ENCODE measurements around the gene PDLIM5. TPM values are rescaled to one million over a fixed set of nuclear protein-coding genes. Genes with fewer than 3 reads are reported as not detected.
A peak's percentile ranks its signal among the peaks of the same experiment; 100 is the strongest.
"Not testable (repeated sequence)": the region's sequence is repeated elsewhere in the genome, so short reads cannot be mapped to it uniquely, and the experiment has no call there.

The PDLIM5 gene
- total RNA-seq, 2 donors from 2014 or later = 626 to 644 TPM

DNA sequence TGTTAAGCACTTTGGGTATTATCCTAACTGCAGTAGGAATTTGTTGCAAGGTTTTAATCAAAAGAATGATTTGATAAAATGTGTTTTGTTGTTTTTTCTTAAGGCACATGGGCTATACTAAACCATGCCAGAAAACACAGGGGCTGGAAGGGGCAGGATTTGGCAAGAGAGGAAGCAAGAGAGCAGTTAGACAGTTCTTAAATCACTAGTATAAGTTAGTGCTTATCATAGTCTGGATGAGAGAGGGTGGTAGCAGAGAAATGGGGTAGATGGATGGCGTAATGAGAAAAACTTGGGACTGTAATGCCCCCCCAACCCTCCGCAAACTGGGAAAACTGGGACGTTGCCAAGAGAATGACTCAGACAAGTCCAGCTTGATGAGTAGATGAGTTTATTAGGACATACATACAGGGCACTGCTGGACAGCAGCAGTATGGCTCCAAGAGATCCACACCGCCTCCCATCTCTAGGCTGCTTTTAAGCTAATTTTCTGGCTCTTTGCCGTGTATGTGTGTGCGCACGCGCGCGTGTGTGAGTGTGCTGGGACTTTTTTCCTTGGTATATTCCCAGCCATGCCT is 151.5 kb downstream of the PDLIM5 start:
- intact Hi-C loops (cut with DNase I) = no loop called here
- DNase-seq (peak; percentile 59), ATAC-seq (peak; percentile 58 to 75)

DNA sequence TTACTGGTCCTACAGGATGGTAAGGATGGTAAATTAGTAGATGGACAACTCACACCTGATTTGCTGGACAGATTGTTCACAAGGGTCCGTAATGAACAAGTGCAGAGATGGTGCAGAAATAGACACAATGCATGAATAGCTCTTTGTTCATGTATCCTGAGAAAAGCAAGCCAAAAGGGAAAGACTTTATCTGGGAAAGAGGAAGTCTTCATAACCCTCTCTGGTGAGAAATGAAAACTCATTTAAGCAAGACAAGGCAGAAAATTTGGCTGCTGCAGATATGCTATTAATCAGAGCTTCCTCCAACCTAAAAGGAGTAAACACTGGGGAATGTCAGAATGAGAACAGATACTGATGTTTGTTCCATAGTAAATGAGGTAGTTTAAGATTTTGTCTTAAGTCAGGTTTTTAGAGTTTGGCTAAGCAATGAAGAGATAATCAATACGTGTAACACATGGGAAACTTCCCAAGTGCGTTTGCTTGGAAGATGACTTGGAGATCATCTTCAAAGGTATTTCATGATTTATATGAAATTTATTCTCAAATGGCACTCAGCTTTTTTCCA is 153.6 kb downstream of the PDLIM5 start:
- intact Hi-C loops (cut with DNase I) = no loop called here
- ATAC-seq (peak in 1 of 2 donors; percentile 23), DNase-seq (no peak)

DNA sequence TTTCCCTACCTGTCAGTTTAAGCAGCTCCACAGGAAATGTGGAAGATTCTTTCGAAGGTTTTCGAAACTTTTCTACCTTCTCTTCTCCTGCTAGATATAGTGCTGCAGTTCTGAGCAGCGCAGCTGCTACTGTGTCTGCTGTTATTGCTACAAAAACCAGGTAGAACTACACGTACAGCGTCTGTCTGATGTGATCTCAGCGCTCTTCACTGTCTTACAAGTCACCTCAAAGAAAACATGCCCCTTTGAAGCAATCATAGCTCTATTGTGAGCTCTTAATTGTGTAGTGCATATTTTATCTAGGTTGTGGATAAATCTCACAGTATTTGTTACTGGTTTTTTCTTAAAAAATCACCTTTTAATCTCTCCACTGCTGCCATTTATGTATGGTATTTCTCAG is 158.4 kb downstream of the PDLIM5 start:
- intact Hi-C loops (cut with DNase I) = loop anchor here in 1 of 2 donors (10.0 kb wide), 1 partner anchor 515 kb away; no protein-coding TSS in a partner anchor
- ATAC-seq (no peak), DNase-seq (no peak)

DNA sequence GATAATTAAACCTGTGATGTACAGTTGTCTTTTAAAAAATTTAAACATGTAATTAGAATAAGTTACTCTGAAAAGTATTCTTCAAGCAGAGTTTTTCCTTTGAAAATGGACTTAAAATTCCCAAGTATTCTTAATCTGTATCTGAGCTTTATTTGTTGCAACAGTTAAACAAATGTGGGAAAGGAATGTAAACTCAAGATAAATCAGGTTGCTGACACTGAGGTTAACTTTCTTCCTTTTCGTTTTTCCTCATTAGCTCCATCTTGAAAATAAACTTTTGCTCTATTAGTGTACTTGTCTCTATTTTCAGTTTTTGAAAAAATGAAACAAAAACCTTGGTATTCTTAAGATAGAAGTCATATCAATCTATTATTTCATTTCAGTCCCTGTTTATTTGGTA is 161.5 kb downstream of the PDLIM5 start:
- ATAC-seq (no peak), DNase-seq (no peak)
- intact Hi-C loops (cut with DNase I) = loop anchor here in 1 of 2 donors (10.0 kb wide), 1 partner anchor 512 kb away; no protein-coding TSS in a partner anchor

DNA sequence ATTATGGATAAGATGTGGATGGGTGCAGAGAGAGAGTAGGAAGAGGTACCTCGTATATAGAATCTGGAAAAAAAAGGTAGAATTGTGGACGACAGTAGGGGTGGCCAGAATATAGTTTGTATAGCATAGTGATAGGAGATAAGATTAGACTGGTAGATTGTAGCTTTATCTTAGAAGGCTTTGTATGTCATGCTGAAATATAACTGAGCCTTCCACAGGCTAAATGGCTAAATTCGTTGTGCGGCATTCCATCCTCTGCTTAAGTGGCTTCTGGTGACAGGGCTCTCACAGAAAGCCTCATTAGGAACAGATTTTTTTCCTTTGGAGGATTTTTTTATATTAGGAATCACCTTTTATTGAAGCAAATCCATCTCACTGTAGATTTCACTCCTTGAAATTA is 163.7 kb downstream of the PDLIM5 start:
- no peak for ATAC-seq
- no peak for DNase-seq
- intact Hi-C loops (cut with DNase I) = loop anchor here in 1 of 2 donors (10.0 kb wide), 1 partner anchor 509 kb away; no protein-coding TSS in a partner anchor

DNA sequence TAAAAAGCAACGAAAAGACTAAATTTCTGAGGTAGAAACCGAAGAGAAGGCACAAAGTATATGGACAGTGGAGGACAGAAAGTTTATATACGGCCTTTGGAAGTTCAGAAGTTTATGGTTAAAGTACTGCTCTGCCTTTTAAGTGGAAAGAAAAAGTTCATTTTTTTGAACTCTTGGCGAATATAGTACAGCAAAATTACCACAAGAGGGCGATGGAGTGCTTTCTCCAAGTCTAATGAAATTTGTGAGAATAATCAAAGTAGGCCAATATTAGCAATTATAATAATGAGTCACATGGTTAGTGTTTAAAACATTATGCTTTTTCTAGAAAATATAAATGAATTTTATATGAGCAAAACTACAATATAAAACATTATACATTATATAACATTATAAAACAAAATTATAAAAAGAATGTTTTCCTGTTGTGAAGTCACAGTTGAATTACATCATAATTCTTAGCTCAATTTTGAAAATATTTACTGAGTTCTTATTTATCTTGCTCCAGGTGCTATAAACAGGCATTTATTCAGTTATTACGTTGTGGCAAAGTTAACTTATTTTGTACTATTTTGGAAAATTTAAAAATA is 169.8 kb downstream of the PDLIM5 start:
- DNase-seq (no peak), ATAC-seq (no peak)
- intact Hi-C loops (cut with DNase I) = no loop called here

DNA sequence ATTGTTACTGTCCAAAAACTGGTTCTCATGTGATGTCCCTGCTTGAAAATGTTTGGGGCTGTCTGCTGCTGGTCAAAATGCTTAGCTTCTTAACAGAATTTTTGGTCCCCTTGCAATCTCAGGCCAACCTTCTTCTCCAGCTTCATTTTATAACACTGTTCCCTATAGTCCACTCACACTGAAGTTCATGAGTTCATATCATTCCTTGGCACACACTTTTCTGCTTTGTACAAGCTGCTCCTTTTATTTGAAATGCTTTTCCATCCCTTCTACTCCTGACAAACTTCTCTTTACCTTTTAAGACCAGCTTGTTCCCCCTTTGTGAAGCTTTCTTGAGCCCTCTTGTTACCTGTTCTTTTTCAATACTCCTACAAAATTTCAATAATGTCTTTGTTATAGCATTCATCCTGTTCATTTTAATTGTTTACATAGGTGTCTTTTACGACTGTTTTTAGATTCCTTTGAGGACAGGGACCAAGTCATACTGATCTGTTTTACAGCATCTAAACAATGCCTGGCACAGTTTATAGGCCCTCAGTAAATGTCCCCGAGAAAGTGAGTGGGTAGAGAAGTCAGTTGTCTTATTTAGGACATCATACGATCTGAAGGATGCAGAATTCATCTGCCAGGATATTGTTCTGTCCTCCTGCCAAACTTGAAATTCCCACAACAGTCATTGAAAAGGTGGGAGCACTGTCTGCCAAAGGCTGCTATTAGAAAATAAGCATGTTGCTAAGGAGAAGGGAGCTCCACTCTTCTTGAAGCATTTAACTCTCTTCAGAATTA is 171.6 kb downstream of the PDLIM5 start:
- intact Hi-C loops (cut with DNase I) = no loop called here
- ATAC-seq (no peak), DNase-seq (no peak)

DNA sequence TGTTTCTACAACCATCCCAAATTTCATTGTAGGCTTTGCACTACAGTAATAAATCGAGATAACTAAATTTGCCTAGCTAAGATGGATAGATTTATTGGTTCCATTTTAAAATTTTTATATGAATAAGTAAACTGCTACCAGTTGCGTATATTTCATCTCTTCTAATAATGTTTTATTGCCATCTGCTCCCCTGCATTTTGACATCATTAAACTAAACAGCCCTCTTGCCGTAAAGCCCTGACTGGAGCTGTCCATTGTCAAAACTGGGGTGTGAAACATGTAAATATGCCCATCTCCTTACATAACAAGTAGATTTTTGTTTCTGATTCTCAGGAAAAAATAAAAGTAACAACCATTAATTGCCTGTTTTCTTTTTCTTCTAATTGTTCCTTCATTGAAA is 175.2 kb downstream of the PDLIM5 start:
- ATAC-seq (no peak), DNase-seq (no peak)
- intact Hi-C loops (cut with DNase I) = no loop called here

DNA sequence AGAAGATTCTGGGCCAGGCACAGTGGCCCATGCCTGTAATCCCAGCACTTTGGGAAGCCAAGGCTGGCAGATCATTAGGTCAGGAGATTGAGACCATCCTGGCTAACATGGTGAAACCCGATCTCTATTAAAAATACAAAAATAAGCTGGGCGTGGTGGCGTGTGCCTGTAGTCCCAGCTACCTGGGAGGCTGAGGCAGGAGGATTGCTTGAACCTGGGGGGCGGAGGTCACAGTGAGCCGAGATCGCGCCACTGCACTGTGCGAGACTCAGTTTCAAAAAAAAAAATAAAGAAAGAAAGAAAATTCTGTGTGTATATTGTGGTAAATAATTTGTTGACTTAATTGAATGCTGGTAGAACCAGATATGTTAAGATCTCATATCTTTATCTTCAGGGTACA is 177.3 kb downstream of the PDLIM5 start:
- intact Hi-C loops (cut with DNase I); ATAC-seq; DNase-seq: not testable (repeated sequence)

DNA sequence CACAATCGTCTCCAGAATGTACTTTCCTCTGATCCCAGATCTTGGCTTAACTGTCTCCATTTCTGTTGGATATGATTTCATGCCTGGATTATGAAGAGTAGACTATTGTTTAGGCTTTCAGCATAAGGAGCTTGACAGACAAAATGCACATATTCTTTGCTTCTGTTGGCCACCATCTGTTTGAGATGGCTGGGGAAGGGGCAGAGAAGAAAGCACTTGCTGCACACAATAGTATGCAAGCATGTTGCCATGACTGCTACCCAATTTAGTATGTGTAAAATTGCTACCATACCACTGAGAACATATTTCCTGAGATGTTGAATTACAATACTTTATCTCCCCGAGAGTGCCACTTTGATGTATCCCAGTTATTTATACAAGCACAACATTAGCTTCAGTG is 178.1 kb downstream of the PDLIM5 start:
- DNase-seq (no peak), ATAC-seq (no peak)
- intact Hi-C loops (cut with DNase I) = no loop called here

DNA sequence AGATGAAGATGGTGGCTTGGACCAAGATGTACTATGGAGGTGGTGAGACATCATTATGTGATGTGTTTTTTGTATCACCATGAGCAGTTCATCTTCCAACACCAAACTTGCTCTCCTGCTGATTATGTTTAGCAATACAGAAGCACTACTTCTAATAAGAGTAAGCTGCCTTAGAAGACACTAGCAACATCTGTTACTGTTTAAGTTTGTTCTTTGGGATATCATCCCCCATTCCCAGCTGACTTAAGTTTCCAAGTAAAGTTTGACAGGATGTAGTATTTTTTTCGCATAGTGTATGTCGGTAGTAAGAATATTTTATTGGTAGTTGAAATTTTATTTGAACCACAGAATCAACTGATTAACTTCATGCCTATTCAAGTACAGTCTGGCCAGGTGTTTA is 182.5 kb downstream of the PDLIM5 start:
- intact Hi-C loops (cut with DNase I) = no loop called here
- no peak for ATAC-seq
- no peak for DNase-seq

DNA sequence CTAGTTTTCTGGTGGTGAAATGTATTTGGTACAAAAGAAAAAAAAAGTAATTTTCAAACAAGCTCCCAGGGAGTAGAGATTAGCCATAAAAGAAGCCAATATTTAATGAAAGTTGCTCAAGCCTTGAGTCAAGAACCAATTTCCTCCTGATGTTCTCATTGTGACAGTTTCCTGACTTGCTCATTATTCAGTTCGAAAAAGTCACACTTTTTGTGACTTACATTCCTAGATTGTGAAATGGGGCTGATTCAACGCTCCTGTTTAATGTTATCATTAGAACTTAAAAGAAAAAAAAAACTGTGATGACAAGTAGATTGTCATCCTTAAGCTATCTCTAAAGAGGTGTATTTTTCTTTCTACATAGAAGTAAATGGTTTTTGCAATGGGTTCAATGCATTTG is 183.4 kb downstream of the PDLIM5 start:
- intact Hi-C loops (cut with DNase I) = no loop called here
- no peak for ATAC-seq
- no peak for DNase-seq

DNA sequence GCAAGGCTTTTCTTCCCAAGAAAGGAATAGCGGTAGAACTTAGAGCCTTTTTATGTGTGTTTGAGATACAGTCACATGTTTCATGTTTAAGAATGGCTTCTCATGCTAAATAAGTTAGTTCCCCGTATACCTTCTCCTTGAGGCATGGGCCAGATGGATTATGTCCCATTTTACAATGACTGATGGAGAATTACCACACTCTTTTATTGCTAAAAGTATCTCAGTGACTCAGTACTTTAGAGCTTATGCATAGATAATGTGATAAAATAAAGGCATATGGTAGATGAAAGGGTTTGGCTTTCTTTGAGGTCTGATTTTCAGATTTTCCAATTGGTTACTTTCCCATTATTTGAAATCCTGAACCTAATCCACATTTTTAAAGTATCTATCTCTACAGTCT is 184.3 kb downstream of the PDLIM5 start:
- intact Hi-C loops (cut with DNase I) = no loop called here
- DNase-seq (no peak), ATAC-seq (peak in 1 of 2 donors; percentile 11)

DNA sequence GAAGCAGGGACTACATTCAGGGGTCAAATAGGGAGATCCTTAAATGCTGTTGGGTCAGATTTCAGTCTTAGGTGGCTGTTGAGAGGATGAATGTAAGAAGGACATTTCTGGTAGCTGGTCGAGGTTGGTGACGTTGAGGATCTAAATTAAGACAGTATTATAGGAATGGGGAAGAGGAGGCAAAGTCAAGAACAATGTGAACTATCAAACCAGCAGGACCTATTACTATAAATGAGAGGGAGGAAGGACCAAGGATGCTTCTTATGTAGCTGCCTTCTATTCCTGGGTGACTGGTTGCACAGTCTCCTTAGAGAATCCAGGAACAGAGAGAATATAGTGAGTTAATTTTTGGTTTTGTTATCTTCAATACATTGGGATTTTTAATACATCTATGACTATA is 187.6 kb downstream of the PDLIM5 start:
- ATAC-seq = peak in 1 of 2 donors; percentile 10
- intact Hi-C loops (cut with DNase I) = no loop called here

DNA sequence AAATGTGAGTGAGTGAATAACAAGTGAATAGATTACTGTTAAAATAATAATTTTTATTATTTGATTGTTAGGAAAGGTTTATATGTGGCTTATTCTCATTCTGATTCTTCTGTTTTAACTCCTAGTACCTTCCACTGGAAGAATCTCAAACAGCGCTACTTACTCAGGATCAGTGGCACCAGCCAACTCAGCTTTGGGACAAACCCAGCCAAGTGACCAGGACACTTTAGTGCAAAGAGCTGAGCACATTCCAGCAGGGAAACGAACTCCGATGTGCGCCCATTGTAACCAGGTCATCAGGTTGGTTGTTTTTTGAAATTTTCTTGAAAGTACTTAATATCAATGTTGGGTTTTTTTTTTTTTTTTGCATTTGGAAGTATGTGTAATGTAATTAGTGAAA is 188.4 kb downstream of the PDLIM5 start:
- intact Hi-C loops (cut with DNase I) = no loop called here
- no peak for DNase-seq
- peak in 1 of 2 donors; percentile 46 for ATAC-seq

More for the DNA sequence above, 187.6 kb downstream of the PDLIM5 start:
- no peak for DNase-seq

DNA sequence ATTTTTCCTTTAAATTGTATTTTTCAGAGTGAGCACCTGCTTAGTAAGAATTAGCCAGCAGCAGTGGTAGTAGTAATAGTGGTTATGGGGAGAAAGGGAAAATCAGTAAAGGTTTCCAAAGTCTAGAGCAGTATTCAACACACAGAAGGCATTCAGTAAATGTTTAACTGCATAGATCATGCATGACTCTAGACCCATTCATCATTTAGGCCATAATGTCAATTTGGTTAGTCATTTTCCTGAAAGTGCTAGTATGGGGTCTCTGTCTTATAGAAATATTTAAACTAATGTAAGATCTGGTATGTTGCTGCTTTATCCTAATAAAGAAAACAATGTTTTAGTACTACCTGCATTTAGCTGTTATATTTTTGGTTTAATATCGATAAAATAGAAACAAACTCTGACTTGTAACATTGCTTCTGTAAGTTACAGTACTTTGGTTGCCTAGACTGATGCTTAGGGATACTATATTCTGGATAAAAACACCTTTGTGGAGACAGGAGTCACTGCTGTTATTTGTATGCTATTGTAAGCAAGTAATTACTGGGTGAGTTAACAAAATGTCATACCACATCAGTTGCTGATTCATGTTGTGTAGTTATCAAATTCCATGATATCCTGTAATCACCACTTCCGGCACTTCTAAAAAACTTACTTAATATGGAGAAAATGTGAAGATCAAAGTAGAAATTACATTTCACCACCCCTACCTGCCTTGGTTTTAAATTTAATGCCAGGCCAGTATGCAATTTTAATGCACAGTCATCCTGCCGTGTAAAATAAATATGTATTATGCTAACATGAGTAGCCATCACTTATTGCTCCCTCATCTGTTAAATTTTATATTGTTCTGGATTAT is 190.2 kb downstream of the PDLIM5 start:
- intact Hi-C loops (cut with DNase I) = no loop called here
- DNase-seq (no peak), ATAC-seq (no peak)

DNA sequence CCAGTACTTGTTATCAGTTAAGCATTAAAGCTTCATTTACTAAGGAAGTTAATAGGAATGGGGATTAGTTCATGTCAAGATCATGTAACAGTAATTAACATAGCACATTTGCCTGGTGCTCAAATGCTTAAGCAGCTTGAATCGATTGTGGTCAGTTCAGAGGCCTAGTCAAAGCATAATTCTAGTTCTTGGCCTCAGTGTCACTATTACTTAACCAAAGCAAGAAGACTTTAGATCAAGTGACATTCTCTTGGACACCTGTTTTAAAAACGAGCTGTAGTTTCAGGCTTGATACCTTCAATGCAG is 190.8 kb downstream of the PDLIM5 start:
- intact Hi-C loops (cut with DNase I) = no loop called here
- ATAC-seq (no peak), DNase-seq (no peak)

DNA sequence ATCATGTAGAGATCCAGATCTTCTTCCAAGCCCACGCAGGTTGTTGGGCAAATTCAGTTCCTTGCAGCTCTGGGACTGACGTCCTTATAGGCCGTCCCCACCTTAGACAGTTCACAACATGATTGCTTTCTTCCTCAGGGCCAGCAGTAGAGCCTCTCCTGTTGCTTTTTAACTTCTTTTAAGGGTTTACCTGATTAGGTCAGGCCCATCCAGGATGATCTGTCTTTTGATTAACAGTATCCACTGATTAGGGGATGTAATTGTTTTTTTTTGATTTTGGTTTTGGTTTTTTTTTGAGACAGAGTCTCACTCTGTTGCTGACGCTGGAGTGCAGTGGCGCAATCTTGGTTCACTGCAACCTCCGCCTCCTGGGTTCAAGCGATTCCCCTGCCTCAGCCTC is 197.0 kb downstream of the PDLIM5 start:
- DNase-seq (no peak), ATAC-seq (no peak)
- intact Hi-C loops (cut with DNase I) = no loop called here

DNA sequence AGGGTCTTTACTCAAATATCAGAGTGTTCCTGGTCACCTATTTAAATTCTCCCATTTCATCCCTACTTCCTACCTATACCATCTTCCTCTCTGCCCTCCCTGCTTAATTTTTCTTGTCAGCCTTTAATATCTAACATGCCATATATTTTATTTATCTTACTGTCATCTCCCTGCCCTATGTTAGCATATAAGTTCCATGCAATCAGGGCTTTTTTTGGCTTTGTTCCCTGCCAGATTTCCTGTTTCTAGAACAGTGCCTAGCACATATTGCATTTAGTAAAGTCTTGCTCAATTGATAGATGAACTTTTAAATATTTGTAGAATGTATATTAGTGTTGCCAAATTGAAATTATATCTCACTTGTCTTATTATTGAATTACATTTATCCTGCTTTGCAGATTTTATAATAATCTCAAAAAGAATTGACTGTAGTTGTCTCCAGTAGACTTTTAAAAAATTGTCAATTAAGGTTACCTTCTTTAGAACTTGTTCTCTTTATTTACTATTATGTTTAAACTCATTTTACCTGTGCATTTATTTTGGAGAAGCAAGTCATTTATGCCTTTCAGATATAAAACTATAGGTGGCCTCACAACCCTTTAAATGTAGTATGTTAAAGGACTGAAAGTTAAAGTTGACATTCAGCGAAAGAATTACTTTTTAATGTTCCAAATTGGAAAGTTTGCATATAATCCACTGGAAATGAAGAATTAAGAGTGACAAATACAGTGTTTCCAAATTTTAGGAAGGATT is 197.8 kb downstream of the PDLIM5 start:
- no peak for ATAC-seq
- no peak for DNase-seq
- intact Hi-C loops (cut with DNase I) = no loop called here
